GM23338 (cell line): ENCODE results near the gene FSIP1. TPM values are rescaled to one million over a fixed set of nuclear protein-coding genes. Genes with fewer than 3 reads are reported as not detected.

Experiments
- ATAC-seq: fragments of 200-7000 bp; cut with Tn5 transposase; 3 replicates; pipeline ENCODE4 v1.9.1; 2020
- DNase-seq: peaks from one replicate; pipeline ENCODE4 v3.0.0-alpha.2; 2015; ENCODE audit warnings: low spot score
- H2AFZ ChIP-seq: fragments of 200-600 bp; sonication (generic); 2 replicates; pipeline ENCODE4 v1.8.0; 2016; ENCODE audit warnings: antibody characterized with exemption, mild to moderate bottlenecking, moderate library complexity
- H3F3A ChIP-seq: fragments of 200-600 bp; sonication (generic); replicated peaks from 2 replicates; pipeline ENCODE4 v1.8.0; 2017; ENCODE audit warnings: antibody characterized with exemption, mixed run types, low read depth
- H3K27ac ChIP-seq: fragments of 200-600 bp; sonication (generic); 2 replicates; pipeline ENCODE4 v1.6.1; 2016; ENCODE audit warnings: low read depth
- H3K27me3 ChIP-seq: fragments of 200-600 bp; sonication (generic); 2 replicates; pipeline ENCODE4 v1.8.0; 2016; ENCODE audit warnings: mild to moderate bottlenecking, mixed run types, moderate library complexity; ENCODE audit not compliant: insufficient read depth
- H3K36me3 ChIP-seq: fragments of 200-600 bp; sonication (generic); 2 replicates; pipeline ENCODE4 v1.8.0; 2016; ENCODE audit warnings: mild to moderate bottlenecking; ENCODE audit not compliant: insufficient read depth
- H3K4me1 ChIP-seq: fragments of 200-600 bp; sonication (generic); 2 replicates; pipeline ENCODE4 v1.8.0; 2016; ENCODE audit warnings: mild to moderate bottlenecking, moderate library complexity; ENCODE audit not compliant: insufficient read depth
- H3K4me2 ChIP-seq: fragments of 200-600 bp; sonication (generic); 2 replicates; pipeline ENCODE4 v1.7.1; 2017; ENCODE audit warnings: mixed run types
- H3K4me3 ChIP-seq: fragments of 200-600 bp; sonication (generic); 2 replicates; pipeline ENCODE4 v1.6.1; 2016; ENCODE audit warnings: mixed run types
- H3K79me2 ChIP-seq: fragments of 200-600 bp; sonication (generic); replicated peaks from 2 replicates; pipeline ENCODE4 v1.8.0; 2017; ENCODE audit warnings: mild to moderate bottlenecking; ENCODE audit not compliant: insufficient read depth
- H3K9me2 ChIP-seq: fragments of 200-600 bp; sonication (generic); 2 replicates; pipeline ENCODE4 v1.8.0; 2017; ENCODE audit not compliant: insufficient read depth
- H4K20me1 ChIP-seq: fragments of 200-600 bp; sonication (generic); replicated peaks from 2 replicates; pipeline ENCODE4 v1.8.0; 2017; ENCODE audit warnings: mild to moderate bottlenecking; ENCODE audit not compliant: insufficient read depth
- H3K27ac Mint-ChIP-seq: 2 replicates; pipeline ENCODE4 v1.8.0; 2020; ENCODE audit warnings: inconsistent platforms, mild to moderate bottlenecking, moderate library complexity, mixed read lengths
- H3K27me3 Mint-ChIP-seq: 3 replicates; pipeline ENCODE4 v1.8.0; 2022; ENCODE audit warnings: low read depth, mild to moderate bottlenecking, moderate library complexity, mixed read lengths, inconsistent platforms; ENCODE audit not compliant: insufficient read depth, poor library complexity
- H3K36me3 Mint-ChIP-seq: 3 replicates; pipeline ENCODE4 v1.8.0; 2021; ENCODE audit warnings: low read depth, mild to moderate bottlenecking, inconsistent platforms, moderate library complexity, mixed read lengths
- H3K4me1 Mint-ChIP-seq: 3 replicates; pipeline ENCODE4 v1.8.0; 2020; ENCODE audit warnings: mild to moderate bottlenecking, inconsistent platforms, mixed read lengths
- H3K4me3 Mint-ChIP-seq: 3 replicates; pipeline ENCODE4 v1.8.0; 2021; ENCODE audit warnings: moderate library complexity, mild to moderate bottlenecking, inconsistent platforms, mixed read lengths
- H3K9me3 Mint-ChIP-seq: 3 replicates; pipeline ENCODE4 v1.8.0; 2020; ENCODE audit warnings: moderate library complexity, mild to moderate bottlenecking, inconsistent platforms, mixed read lengths
- CREB1 ChIP-seq: fragments of 250-450 bp; sonication (Bioruptor Pico); IDR thresholded peaks from 2 replicates; pipeline ENCODE4 v1.5.0; 2020; ENCODE audit warnings: low read depth, mild to moderate bottlenecking, moderate library complexity
- CTCF ChIP-seq, 2 experiments: fragments of 200-600 bp in 1 of 2; sonication (generic) in 1 of 2; conservative IDR thresholded peaks; 2 replicates each; pipeline versions ENCODE4 v1.5.1 to v1.6.1; 2016 to 2017; ENCODE audit warnings: antibody characterized with exemption in 2 of 2, low read depth in 2 of 2, mild to moderate bottlenecking in 2 of 2, moderate library complexity in 1 of 2
- ETS1 ChIP-seq: IDR thresholded peaks from 2 replicates; pipeline ENCODE4 v1.6.1; 2016; ENCODE audit warnings: antibody characterized with exemption
- JUNB ChIP-seq: IDR thresholded peaks from one replicate; pipeline ENCODE4 v1.6.1; 2016; ENCODE audit warnings: antibody characterized with exemption; ENCODE audit not compliant: unreplicated experiment
- NANOG ChIP-seq: IDR thresholded peaks from 2 replicates; pipeline ENCODE4 v1.6.1; 2016; ENCODE audit warnings: antibody characterized with exemption, borderline replicate concordance
- POLR2AphosphoS5 ChIP-seq: IDR thresholded peaks from 2 replicates; pipeline ENCODE4 v1.6.1; 2016; ENCODE audit warnings: antibody characterized with exemption, low read depth
- STAT1 ChIP-seq: IDR thresholded peaks from one replicate; pipeline ENCODE4 v1.6.1; 2016; ENCODE audit warnings: antibody characterized with exemption; ENCODE audit not compliant: unreplicated experiment
- ZNF462 ChIP-seq: fragments of 250-450 bp; sonication (Bioruptor Pico); IDR thresholded peaks from 2 replicates; pipeline ENCODE4 v1.5.0; 2020; ENCODE audit warnings: mild to moderate bottlenecking, moderate library complexity
- polyA plus RNA-seq: library from polyadenylated mRNA; unstranded; fragments of >200 nt; fragmentation: Nextera tagmentation; extraction: Ambion mirVana; gene quantifications from 2 replicates; pipeline ENCODE4 v1.2.1, GENCODE V29; 2016
- total RNA-seq: library from RNA; depleted of rRNA; stranded (reverse); fragments of >200 nt; shearing (Covaris generic); gene quantifications from 2 replicates; pipeline ENCODE4 v1.2.3, GENCODE V29; 2014

FSIP1 gene
- total and polyA plus RNA-seq, 2 experiments from 2014 or later, result 0.92 to 2.1 TPM

GRCh38 chr15:39756806-39757522 is 25.7 kb downstream of the FSIP1 start:
- Histone ChIP-seq H3K4me1 (no peaks in the 10 kb centered on the region), H3K36me3 (no peaks in the 10 kb centered on the region), H3K4me2 (no peak overlapping the region), H2AFZ (no peak overlapping the region), H3K79me2 (no peaks in the 10 kb centered on the region), H3K9me2 (no peaks in the 10 kb centered on the region), H3F3A (no peaks in the 10 kb centered on the region), H3K4me3 (no peak overlapping the region), H4K20me1 (no peaks in the 10 kb centered on the region), H3K27ac (no peak overlapping the region), H3K27me3 (no peaks in the 10 kb centered on the region)
- H3K27me3 Mint-ChIP-seq, result no peaks in the 10 kb centered on the region
- no peaks in the 10 kb centered on the region for H3K4me1 Mint-ChIP-seq
- ATAC-seq (no peak; the same call in 2 of the 3 replicates), DNase-seq (peak; percentile 88)
- no peak overlapping the region for H3K4me3 Mint-ChIP-seq
- no peaks in the 10 kb centered on the region for H3K9me3 Mint-ChIP-seq
- no peaks in the 10 kb centered on the region for H3K36me3 Mint-ChIP-seq
- peak; percentile 62 to 88 for TF ChIP-seq CTCF (conservative IDR thresholded peaks at IDR 0.05; ENCODE audit: low read depth in 2 of 2)
- TF ChIP-seq JUNB, result no peak
- TF ChIP-seq CREB1 (CRISPR knock-in tag), result no peak
- no peak overlapping the region for H3K27ac Mint-ChIP-seq

GRCh38 chr15:39752991-39753390 is 29.6 kb downstream of the FSIP1 start:
- no peaks in the 10 kb centered on the region for H3K36me3 ChIP-seq
- DNase-seq (no peak), ATAC-seq (no peak)
- H3K27ac Mint-ChIP-seq, result no peak overlapping the region
- no peak overlapping the region for H3K4me2 ChIP-seq
- H2AFZ ChIP-seq, result no peak overlapping the region
- no peaks in the 10 kb centered on the region for H3K27me3 ChIP-seq
- TF ChIP-seq ETS1, result no peak
- no peak for TF ChIP-seq ZNF462 (CRISPR knock-in tag)
- TF ChIP-seq CREB1 (CRISPR knock-in tag), result no peak
- TF ChIP-seq NANOG, result no peak
- no peak for TF ChIP-seq STAT1
- TF ChIP-seq POLR2AphosphoS5, result no peak
- H3K4me3 ChIP-seq, result no peak overlapping the region
- no peaks in the 10 kb centered on the region for H3K27me3 Mint-ChIP-seq
- no peaks in the 10 kb centered on the region for H3K79me2 ChIP-seq
- no peaks in the 10 kb centered on the region for H3K9me2 ChIP-seq
- H3K36me3 Mint-ChIP-seq, result no peaks in the 10 kb centered on the region
- H3K9me3 Mint-ChIP-seq, result no peaks in the 10 kb centered on the region
- H3K27ac ChIP-seq, result no peak overlapping the region
- H3K4me1 Mint-ChIP-seq, result no peaks in the 10 kb centered on the region
- H3K4me1 ChIP-seq, result no peaks in the 10 kb centered on the region
- no peak overlapping the region for H3K4me3 Mint-ChIP-seq
- no peaks in the 10 kb centered on the region for H3F3A ChIP-seq
- H4K20me1 ChIP-seq, result no peaks in the 10 kb centered on the region
